Transverse colon (tissue), 4 donors: ENCODE measurements around the gene NUP153. TPM values are rescaled to one million over a fixed set of nuclear protein-coding genes. Genes with fewer than 3 reads are reported as not detected.

Experiments used
- DNase-seq: peaks from one replicate; pipeline ENCODE4 v3.0.0-alpha.2; 2019
- H3K27ac ChIP-seq, 4 donors: fragments of 200-600 bp; sonication (generic); 2 replicates each; pipeline ENCODE4 v1.5.1; 2016 to 2018; ENCODE audit warnings: inconsistent platforms in 4 of 4
- H3K27me3 ChIP-seq: fragments of 200-600 bp; sonication (generic); 2 replicates; pipeline ENCODE4 v1.5.1; 2017; ENCODE audit warnings: inconsistent platforms
- H3K36me3 ChIP-seq, 4 donors: fragments of 200-600 bp; sonication (generic); 2 replicates each; pipeline ENCODE4 v1.5.1; 2017 to 2019; ENCODE audit warnings: inconsistent platforms in 4 of 4
- H3K4me1 ChIP-seq, 4 donors: fragments of 200-600 bp; sonication (generic); 2 replicates each; pipeline ENCODE4 v1.5.1; 2017 to 2020; ENCODE audit warnings: inconsistent platforms in 4 of 4
- H3K4me3 ChIP-seq, 4 donors: fragments of 200-600 bp; sonication (generic); 1 replicate in 1 of 4; 2 replicates in 3 of 4; pipeline versions ENCODE4 v1.5.1 to v1.6.1; 2017 to 2019; ENCODE audit warnings: inconsistent platforms in 4 of 4
- H3K9me3 ChIP-seq, 2 donors: fragments of 200-600 bp; sonication (generic); 2 replicates each; pipeline ENCODE4 v1.5.1; 2017 to 2019; ENCODE audit warnings: inconsistent platforms in 2 of 2
- CTCF ChIP-seq, 5 experiments: fragments of 200-600 bp in 3 of 5; fragments of 450-650 bp in 2 of 5; sonication (generic) in 3 of 5; IDR thresholded peaks; 1 replicate in 2 of 5; 2 replicates in 3 of 5; pipeline ENCODE4 v1.5.1; 2016 to 2017; ENCODE audit warnings: antibody characterized with exemption in 5 of 5, inconsistent platforms in 3 of 5, mild to moderate bottlenecking in 2 of 5, moderate library complexity in 1 of 5
- EP300 ChIP-seq: sonication (generic); formaldehyde crosslinking; IDR thresholded peaks from one replicate; pipeline ENCODE4 v1.6.1; 2017; ENCODE audit warnings: antibody characterized with exemption, low read depth
- POLR2A ChIP-seq: fragments of 450-650 bp; IDR thresholded peaks from one replicate; pipeline ENCODE4 v1.6.1; 2016; ENCODE audit warnings: antibody characterized with exemption, mild to moderate bottlenecking, moderate library complexity
- POLR2AphosphoS5 ChIP-seq, 3 donors: sonication (generic); formaldehyde crosslinking; IDR thresholded peaks; one replicate each; pipeline ENCODE4 v1.6.1; 2016; ENCODE audit warnings: antibody characterized with exemption in 3 of 3
- WGBS, 2 donors: methylation state at CpG; one replicate each; pipeline ENCODE4 v1.1.5; 2018; ENCODE audit warnings: low coverage in 1 of 2; 5-methylcytosine and 5-hydroxymethylcytosine counted together
- in situ Hi-C, 4 donors: fragments of 200-750 bp; cut with MboI; loops; one replicate each; pipeline versions ENCODE4 v1.15.0 to v1.15.1; 2017; ENCODE audit warnings: low sequenced_read_pairs in 3 of 4, low pct_ligation_motif_present in 1 of 4, low pct_unique_long_range_greater_than_20kb in 1 of 4
- intact Hi-C: fragments of 100-400 bp; cut with DNase I; formaldehyde crosslinking; loops from one replicate; pipeline ENCODE4 v1.15.1; 2023; ENCODE audit warnings: low total_unique reads
- small RNA-seq, 4 donors: library from RNA; depleted of rRNA; stranded (forward); fragments of <200 nt; gene quantifications; one replicate each; pipeline ENCODE3, GENCODE V24; 2016
- total RNA-seq, 4 donors: library from RNA; depleted of rRNA; stranded (reverse); fragments of >200 nt; gene quantifications; one replicate each; pipeline ENCODE4 v1.1.0, GENCODE V29; 2016

Gene NUP153
- total RNA-seq, 4 donors from 2014 or later = 27.9 to 37.0 (median 32.1) TPM

- intact Hi-C loops = no loop called here
- 81 to 90% methylated on average over 4 to 8 of the region's 8 CpGs for WGBS, 2 donors
Observed at GRCh38 chr6:17574866-17575560, 131.7 kb downstream of the NUP153 start.

GRCh38 chr6:17565399-17565798, 141.3 kb downstream of the NUP153 start:
- H3K27me3 ChIP-seq = no peaks in the 10 kb centered on the region
- in situ Hi-C loops = no loop called here
- intact Hi-C loops = no loop called here
- TF ChIP-seq EP300 = no peak
- no peak for TF ChIP-seq POLR2AphosphoS5 (IDR thresholded peaks at IDR 0.05)
- TF ChIP-seq CTCF (IDR thresholded peaks at IDR 0.05) = no peak
- no peak for TF ChIP-seq POLR2A
- H3K4me1 ChIP-seq = no peaks in the 10 kb centered on the region
- no peak overlapping the region for H3K27ac ChIP-seq
- WGBS, 2 donors = 83 to 89% methylated on average over 1 to 3 of the region's 3 CpGs
- H3K36me3 ChIP-seq = no peaks in the 10 kb centered on the region
- DNase-seq = no peak
- H3K9me3 ChIP-seq = peaks cover 0 to 8% of the 10 kb centered on the region in 2 donors
- H3K4me3 ChIP-seq = no peak overlapping the region

More at GRCh38 chr6:17574866-17575560, 131.7 kb downstream of the NUP153 start:
- DNase-seq = no peak
- Histone ChIP-seq H3K36me3 (no peaks in the 10 kb centered on the region), H3K27ac (no peak overlapping the region), H3K27me3 (no peaks in the 10 kb centered on the region), H3K4me3 (no peak overlapping the region), H3K9me3 (no peaks in the 10 kb centered on the region), H3K4me1 (peaks cover 0 to 3% (median 0%) of the 10 kb centered on the region in 4 donors)
- in situ Hi-C loops = loop anchor here in 3 of 4 donors (25.0 kb wide), 4 partner anchors 237 to 562 kb away; partner anchors contain the start of genes NHLRC1 (in 1 of the 3) and RBM24 (in 1 of the 3)
- no peak for TF ChIP-seq POLR2AphosphoS5 (IDR thresholded peaks at IDR 0.05)
- TF ChIP-seq POLR2A = no peak
- no peak for TF ChIP-seq EP300
- TF ChIP-seq CTCF (IDR thresholded peaks at IDR 0.05) = no peak

Small RNA genes lying within 50 kb of the gene (small RNA-seq; reads per million reads assigned to genes)
- 0 reads per million in 4 donors for gene RF00019
- gene RNA5SP204 = 28.6 to 104 (median 67.4) reads per million in 4 donors
- gene RNU6-190P = 0 reads per million in 4 donors
- gene SUMO2P13 = 0 reads per million in 4 donors

Other genes starting within 250 kb of the NUP153 start
- 10 to 100 TPM in 3 of 4 donors, 1 to 10 TPM in 1; 8.8 to 60.8 (median 49.9) TPM for gene FAM8A1, start 106.6 kb downstream of the NUP153 start, total RNA-seq